DOHH2 (cell line): Measurements from ENCODE around the gene PVALEF.

Experiments
- EZH2phosphoT487 ChIP-seq: fragments of 200-600 bp; sonication (generic); IDR thresholded peaks from 2 replicates; pipeline ENCODE4 v1.6.1; 2017; ENCODE audit warnings: borderline replicate concordance, mild to moderate bottlenecking, antibody characterized with exemption, low read length, moderate library complexity, mixed read lengths
- TF ChIP-seq, protein P1 (sequence below): fragments of 200-600 bp; sonication (generic); IDR thresholded peaks from one replicate; pipeline ENCODE4 v1.5.1; 2014; ENCODE audit warnings: antibody characterized with exemption, mild to moderate bottlenecking, low read depth, low read length; ENCODE audit not compliant: poor library complexity, severe bottlenecking

DNA sequence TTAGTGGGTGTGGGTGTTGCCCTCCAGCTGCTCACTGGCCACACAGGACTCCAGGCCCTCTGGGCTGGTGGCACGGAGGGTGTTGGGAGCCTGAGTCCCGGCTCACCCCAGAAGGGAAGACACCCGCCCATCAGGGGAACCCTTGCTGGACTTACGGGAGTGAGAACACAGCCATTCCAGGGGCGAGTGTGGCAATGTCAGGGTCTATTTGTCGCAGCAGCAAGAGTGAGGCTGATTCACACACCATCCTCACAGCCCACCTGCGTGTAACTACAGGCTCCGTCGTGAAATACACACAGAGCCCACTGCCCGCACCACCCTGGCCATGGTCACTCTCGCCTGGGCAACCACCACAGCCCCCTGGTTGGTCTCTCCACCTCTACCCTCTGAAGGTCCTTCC is 18.5 kb downstream of the PVALEF start:
- TF ChIP-seq, protein P1, sequence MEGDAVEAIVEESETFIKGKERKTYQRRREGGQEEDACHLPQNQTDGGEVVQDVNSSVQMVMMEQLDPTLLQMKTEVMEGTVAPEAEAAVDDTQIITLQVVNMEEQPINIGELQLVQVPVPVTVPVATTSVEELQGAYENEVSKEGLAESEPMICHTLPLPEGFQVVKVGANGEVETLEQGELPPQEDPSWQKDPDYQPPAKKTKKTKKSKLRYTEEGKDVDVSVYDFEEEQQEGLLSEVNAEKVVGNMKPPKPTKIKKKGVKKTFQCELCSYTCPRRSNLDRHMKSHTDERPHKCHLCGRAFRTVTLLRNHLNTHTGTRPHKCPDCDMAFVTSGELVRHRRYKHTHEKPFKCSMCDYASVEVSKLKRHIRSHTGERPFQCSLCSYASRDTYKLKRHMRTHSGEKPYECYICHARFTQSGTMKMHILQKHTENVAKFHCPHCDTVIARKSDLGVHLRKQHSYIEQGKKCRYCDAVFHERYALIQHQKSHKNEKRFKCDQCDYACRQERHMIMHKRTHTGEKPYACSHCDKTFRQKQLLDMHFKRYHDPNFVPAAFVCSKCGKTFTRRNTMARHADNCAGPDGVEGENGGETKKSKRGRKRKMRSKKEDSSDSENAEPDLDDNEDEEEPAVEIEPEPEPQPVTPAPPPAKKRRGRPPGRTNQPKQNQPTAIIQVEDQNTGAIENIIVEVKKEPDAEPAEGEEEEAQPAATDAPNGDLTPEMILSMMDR = no peak
- no peak for TF ChIP-seq EZH2phosphoT487
